Astrocyte of the cerebellum (primary cell): ENCODE results near the gene ZBTB43.

Experiments used
- DNase-seq: peaks from one replicate; pipeline ENCODE4 v3.0.0-alpha.2; 2011; ENCODE audit warnings: low read depth
- H3K4me3 ChIP-seq: 2 replicates; pipeline ENCODE4 v1.5.1; 2011; ENCODE audit warnings: mild to moderate bottlenecking, low read depth, low read length, moderate library complexity
- in situ Hi-C: cut with HindIII; loops from 2 replicates; pipeline ENCODE4 v1.10.0; 2017; ENCODE audit warnings: low sequenced_read_pairs
- TF ChIP-seq, protein P1 (sequence below): IDR thresholded peaks from 2 replicates; pipeline ENCODE4 v1.5.1; 2012; ENCODE audit warnings: low read length, low read depth, moderate library complexity, mild to moderate bottlenecking; ENCODE audit errors: missing control alignments

The ZBTB43 gene

GRCh38 chr9:126860757-126861466 lies 56.1 kb downstream of the ZBTB43 start:
- TF ChIP-seq, protein P1, sequence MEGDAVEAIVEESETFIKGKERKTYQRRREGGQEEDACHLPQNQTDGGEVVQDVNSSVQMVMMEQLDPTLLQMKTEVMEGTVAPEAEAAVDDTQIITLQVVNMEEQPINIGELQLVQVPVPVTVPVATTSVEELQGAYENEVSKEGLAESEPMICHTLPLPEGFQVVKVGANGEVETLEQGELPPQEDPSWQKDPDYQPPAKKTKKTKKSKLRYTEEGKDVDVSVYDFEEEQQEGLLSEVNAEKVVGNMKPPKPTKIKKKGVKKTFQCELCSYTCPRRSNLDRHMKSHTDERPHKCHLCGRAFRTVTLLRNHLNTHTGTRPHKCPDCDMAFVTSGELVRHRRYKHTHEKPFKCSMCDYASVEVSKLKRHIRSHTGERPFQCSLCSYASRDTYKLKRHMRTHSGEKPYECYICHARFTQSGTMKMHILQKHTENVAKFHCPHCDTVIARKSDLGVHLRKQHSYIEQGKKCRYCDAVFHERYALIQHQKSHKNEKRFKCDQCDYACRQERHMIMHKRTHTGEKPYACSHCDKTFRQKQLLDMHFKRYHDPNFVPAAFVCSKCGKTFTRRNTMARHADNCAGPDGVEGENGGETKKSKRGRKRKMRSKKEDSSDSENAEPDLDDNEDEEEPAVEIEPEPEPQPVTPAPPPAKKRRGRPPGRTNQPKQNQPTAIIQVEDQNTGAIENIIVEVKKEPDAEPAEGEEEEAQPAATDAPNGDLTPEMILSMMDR, result no peak
- in situ Hi-C loops, result no loop called here
- DNase-seq, result no peak
- H3K4me3 ChIP-seq, result peak overlapping the region; percentile 82

GRCh38 chr9:126861707-126862103 lies 56.9 kb downstream of the ZBTB43 start:
- in situ Hi-C loops, result no loop called here
- TF ChIP-seq, protein P1, result no peak
- H3K4me3 ChIP-seq, result peak overlapping the region; percentile 82
- DNase-seq, result no peak

DNA sequence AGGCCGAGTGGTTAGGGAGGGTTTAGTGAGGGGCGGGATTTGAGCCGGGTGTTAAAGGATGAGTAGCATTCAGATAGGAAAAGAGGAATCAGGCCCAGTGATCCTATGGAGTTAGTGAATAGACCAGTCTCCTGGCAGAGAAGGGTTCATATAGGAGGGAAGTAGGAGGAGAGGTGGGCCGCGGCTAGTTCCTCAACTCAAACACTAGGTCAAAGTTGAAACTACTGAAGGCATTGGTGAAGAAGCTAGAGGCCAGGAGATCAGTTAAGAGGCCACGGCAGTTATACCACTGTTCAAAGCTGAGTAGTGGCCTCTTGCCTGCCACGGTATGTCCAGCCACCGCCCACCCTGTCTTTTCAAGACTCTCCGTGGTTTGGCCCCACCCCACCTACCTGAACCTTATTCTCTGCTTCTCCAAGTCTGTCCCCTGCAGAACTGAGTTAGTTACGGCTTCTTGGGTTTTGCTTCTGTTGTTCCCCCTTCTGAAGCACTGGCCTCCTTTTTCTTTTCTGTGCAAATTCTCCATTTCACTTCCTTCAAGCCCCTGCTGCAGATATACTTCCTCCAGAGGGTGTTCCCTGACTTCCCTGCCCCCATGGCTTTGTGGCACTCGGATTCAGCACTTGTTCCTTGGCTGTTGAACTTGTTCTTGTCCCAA lies 57.4 kb downstream of the ZBTB43 start:
- TF ChIP-seq, protein P1, result no peak
- peak overlapping the region; percentile 82 for H3K4me3 ChIP-seq
- in situ Hi-C loops, result no loop called here
- no peak for DNase-seq

DNA sequence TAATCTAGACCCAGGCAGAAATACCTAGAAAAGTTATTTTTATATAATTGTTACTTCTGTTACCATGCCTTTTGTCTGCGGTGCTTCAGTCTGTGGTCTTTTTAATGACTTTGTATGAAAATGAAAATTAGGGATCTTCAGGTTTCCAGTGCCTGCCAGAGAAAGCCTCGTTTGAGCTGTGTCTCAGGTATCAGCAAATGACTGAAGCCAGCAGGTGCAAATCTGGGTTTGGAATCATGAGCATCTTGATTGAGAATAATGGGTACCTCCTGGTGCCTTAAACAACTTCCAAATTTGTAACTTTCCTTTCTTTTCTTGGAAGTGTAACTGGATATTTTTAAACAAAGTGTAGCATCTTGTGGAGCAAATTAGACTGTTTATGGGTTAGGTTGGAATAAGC lies 59.9 kb downstream of the ZBTB43 start:
- H3K4me3 ChIP-seq, result no peak overlapping the region
- no peak for DNase-seq
- TF ChIP-seq, protein P1, result no peak
- in situ Hi-C loops, result no loop called here

- in situ Hi-C loops, result no loop called here
- TF ChIP-seq, protein P1, result no peak
Measured at GRCh38 chr9:126869368-126869767, 64.5 kb downstream of the ZBTB43 start.

DNA sequence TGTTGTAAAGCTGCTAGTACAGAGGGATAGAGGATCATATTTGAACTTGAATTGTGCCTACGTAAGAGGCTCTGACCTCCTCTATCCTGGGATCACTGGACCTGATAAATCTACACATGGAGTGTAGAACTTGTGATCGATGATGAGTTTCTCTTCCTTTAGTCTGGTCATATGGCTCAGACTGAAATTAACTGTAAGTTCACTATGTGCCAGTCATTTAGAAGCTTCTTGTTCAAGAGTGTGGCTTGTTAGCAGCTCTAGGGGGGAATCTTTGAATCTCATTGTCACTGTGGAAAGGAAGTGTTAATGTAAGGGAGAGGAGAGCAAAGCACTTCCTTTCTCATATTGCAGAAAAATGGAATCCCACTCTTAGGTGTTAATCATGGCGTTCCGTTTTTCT lies 67.7 kb downstream of the ZBTB43 start:
- DNase-seq, result no peak
- no peak overlapping the region for H3K4me3 ChIP-seq
- in situ Hi-C loops, result no loop called here
- TF ChIP-seq, protein P1, result no peak

More at GRCh38 chr9:126869368-126869767, 64.5 kb downstream of the ZBTB43 start:
- H3K4me3 ChIP-seq, result no peak overlapping the region
- DNase-seq, result no peak
